ENCODE results near the gene MPC2. TPM values are rescaled to one million over a fixed set of nuclear protein-coding genes. Genes with fewer than 3 reads are reported as not detected.
"Not testable (repeated sequence)": the region's sequence is repeated elsewhere in the genome, so short reads cannot be mapped to it uniquely, and the experiment has no call there.

The MPC2 gene
- total RNA-seq, 1 donor from 2014 or later, result 267 TPM

GRCh38 chr1:167934426-167935215, 2.3 kb downstream of the MPC2 start:
- Histone ChIP-seq H3K27me3 (ENCODE audit: low read depth) (no peaks in the 10 kb centered on the region), H3K4me3 (peak overlapping the region; percentile 94), H3K4me1 (peaks cover 89% of the 10 kb centered on the region), H3K36me3 (no peaks in the 10 kb centered on the region), H3K9me3 (replicated peaks) (no peaks in the 10 kb centered on the region), H3K27ac (replicated peaks) (peak overlapping the region; percentile 97)
- no peak for TF ChIP-seq CTCF (IDR thresholded peaks at IDR 0.05; ENCODE audit: borderline replicate concordance)
- DNase-seq, result no peak
- intact Hi-C loops (cut with micrococcal nuclease), result no loop called here

- Histone ChIP-seq H3K27ac (replicated peaks) (peak overlapping the region; percentile 97), H3K4me1 (peaks cover 86% of the 10 kb centered on the region), H3K9me3 (replicated peaks) (no peaks in the 10 kb centered on the region), H3K4me3 (peak overlapping the region; percentile 94), H3K36me3 (no peaks in the 10 kb centered on the region), H3K27me3 (ENCODE audit: low read depth) (no peaks in the 10 kb centered on the region)
- TF ChIP-seq CTCF (IDR thresholded peaks at IDR 0.05; ENCODE audit: borderline replicate concordance), result no peak
- intact Hi-C loops (cut with micrococcal nuclease), result no loop called here
- no peak for DNase-seq
Observed at GRCh38 chr1:167933788-167934187, 3.1 kb downstream of the MPC2 start.

- Histone ChIP-seq H3K9me3 (replicated peaks) (no peaks in the 10 kb centered on the region), H3K4me1 (peaks cover 86% of the 10 kb centered on the region), H3K36me3 (no peaks in the 10 kb centered on the region), H3K27ac (replicated peaks) (no peak overlapping the region), H3K27me3 (ENCODE audit: low read depth) (no peaks in the 10 kb centered on the region), H3K4me3 (no peak overlapping the region)
- TF ChIP-seq CTCF (IDR thresholded peaks at IDR 0.05; ENCODE audit: borderline replicate concordance), result no peak
- DNase-seq, result no peak
- intact Hi-C loops (cut with micrococcal nuclease), result no loop called here
Observed at GRCh38 chr1:167929725-167930124, 7.1 kb downstream of the MPC2 start.

- DNase-seq; intact Hi-C loops (cut with micrococcal nuclease); H3K36me3 ChIP-seq; H3K27ac ChIP-seq (replicated peaks); H3K27me3 ChIP-seq (ENCODE audit: low read depth); H3K4me3 ChIP-seq; H3K9me3 ChIP-seq (replicated peaks): not testable (repeated sequence)
- H3K4me1 ChIP-seq, result peaks cover 85% of the 10 kb centered on the region
Observed at GRCh38 chr1:167928919-167929318, 8.0 kb downstream of the MPC2 start.

GRCh38 chr1:167928457-167928852, 8.4 kb downstream of the MPC2 start:
- no peak for TF ChIP-seq CTCF (IDR thresholded peaks at IDR 0.05; ENCODE audit: borderline replicate concordance)
- intact Hi-C loops (cut with micrococcal nuclease), result no loop called here
- H3K27ac ChIP-seq (replicated peaks), result no peak overlapping the region
- H3K27me3 ChIP-seq (ENCODE audit: low read depth), result no peaks in the 10 kb centered on the region
- DNase-seq, result no peak
- no peaks in the 10 kb centered on the region for H3K36me3 ChIP-seq
- peaks cover 85% of the 10 kb centered on the region for H3K4me1 ChIP-seq
- H3K4me3 ChIP-seq, result no peak overlapping the region
- H3K9me3 ChIP-seq (replicated peaks), result no peaks in the 10 kb centered on the region

- H3K27me3 ChIP-seq (ENCODE audit: low read depth), result no peaks in the 10 kb centered on the region
- H3K27ac ChIP-seq (replicated peaks), result no peak overlapping the region
- DNase-seq, result no peak
- no peak for TF ChIP-seq CTCF (IDR thresholded peaks at IDR 0.05; ENCODE audit: borderline replicate concordance)
- H3K4me3 ChIP-seq, result no peak overlapping the region
- H3K9me3 ChIP-seq (replicated peaks), result no peaks in the 10 kb centered on the region
- H3K36me3 ChIP-seq, result no peaks in the 10 kb centered on the region
- peaks cover 85% of the 10 kb centered on the region for H3K4me1 ChIP-seq
- intact Hi-C loops (cut with micrococcal nuclease), result no loop called here
Observed at GRCh38 chr1:167927046-167927754, 9.7 kb downstream of the MPC2 start.

All from left ventricle myocardium inferior (tissue), 1 donor.